GM12878 (cell line): ENCODE data around the gene TMPRSS6. TPM values are rescaled to one million over a fixed set of nuclear protein-coding genes. Genes with fewer than 3 reads are reported as not detected.

Experiments used
- ATAC-seq: fragments of 200-7000 bp; cut with Tn5 transposase; 3 replicates; pipeline ENCODE4 v1.9.1; 2020; ENCODE audit warnings: mild to moderate bottlenecking, moderate library complexity
- BruUV-seq: library from RNA; stranded (reverse); fragments of 400-500 nt; replicated peaks from 2 replicates; lab custom pipeline; 2021; lab: Mats Ljungman, UMichigan
- CTCF ChIA-PET: fragments of 300-600 bp; sonication (Branson Sonifier 250); formaldehyde crosslinking; extraction: SDS; loops from one replicate; lab custom pipeline; 2021; ENCODE audit warnings: inconsistent platforms; lab: Yijun Ruan, JAX
- POLR2A ChIA-PET: fragments of 350-600 bp; formaldehyde crosslinking; extraction: SDS; loops from one replicate; lab custom pipeline; 2021; ENCODE audit warnings: inconsistent platforms; lab: Charles Lee
- RAD21 ChIA-PET: fragments of 300-600 bp; sonication (Branson Sonifier 250); formaldehyde crosslinking; loops from one replicate; lab custom pipeline; 2023; ENCODE audit warnings: antibody characterized with exemption; ENCODE audit not compliant: unreplicated experiment; lab: Charles Lee
- SMC1A ChIA-PET: fragments of 300-600 bp; sonication (Branson Sonifier 250); formaldehyde crosslinking; loops from one replicate; lab custom pipeline; 2023; ENCODE audit not compliant: unreplicated experiment, uncharacterized antibody; lab: Charles Lee
- DNase-seq: peaks from one replicate; pipeline ENCODE4 v3.0.0-alpha.2; 2011; ENCODE audit warnings: low read depth, low spot score
- FAIRE-seq: peaks from 3 replicates; lab custom pipeline; 2011; peaks lifted over from hg19 to GRCh38; lab: Jason Lieb, UNC
- H2AFZ ChIP-seq: 2 replicates; pipeline ENCODE4 v1.6.0; 2011; ENCODE audit warnings: low read depth, low read length, control low read depth; ENCODE audit not compliant: control insufficient read depth
- H3K27ac ChIP-seq: 2 replicates; pipeline ENCODE4 v1.5.1; 2011; ENCODE audit warnings: control low read depth; ENCODE audit not compliant: control insufficient read depth, insufficient read depth
- H3K27me3 ChIP-seq, 2 experiments: replicated peaks in 1 of 2; 2 replicates each; pipeline versions ENCODE4 v1.6.0 to v1.6.1; 2011; ENCODE audit warnings: low read length in 1 of 2; ENCODE audit not compliant: control insufficient read depth in 2 of 2, insufficient read depth in 2 of 2
- H3K36me3 ChIP-seq, 2 experiments: 2 replicates each; pipeline ENCODE4 v1.5.1; 2011; ENCODE audit warnings: low read length in 1 of 2; ENCODE audit not compliant: control insufficient read depth in 2 of 2, insufficient read depth in 2 of 2
- H3K4me1 ChIP-seq: 2 replicates; pipeline ENCODE4 v1.6.1; 2011; ENCODE audit warnings: mild to moderate bottlenecking, low read length, moderate library complexity, mixed read lengths; ENCODE audit not compliant: control insufficient read depth, insufficient read depth
- H3K4me2 ChIP-seq: 2 replicates; pipeline ENCODE4 v1.6.0; 2011; ENCODE audit warnings: control low read depth; ENCODE audit not compliant: control insufficient read depth, insufficient read depth
- H3K4me3 ChIP-seq: fragments of 200-600 bp; sonication (generic); 2 replicates; pipeline ENCODE4 v1.5.1; 2016
- H3K79me2 ChIP-seq: 2 replicates; pipeline ENCODE4 v1.6.0; 2011; ENCODE audit warnings: low read length; ENCODE audit not compliant: control insufficient read depth, insufficient read depth
- H3K9ac ChIP-seq: 2 replicates; pipeline ENCODE4 v1.8.0; 2011; ENCODE audit warnings: low read length, control low read depth, mixed read lengths; ENCODE audit not compliant: control insufficient read depth, insufficient read depth
- H3K9me3 ChIP-seq: replicated peaks from 3 replicates; pipeline ENCODE4 v1.5.1; 2011; ENCODE audit warnings: mild to moderate bottlenecking, low read length; ENCODE audit not compliant: control insufficient read depth, insufficient read depth
- H4K20me1 ChIP-seq: 2 replicates; pipeline ENCODE4 v1.6.0; 2011; ENCODE audit not compliant: control insufficient read depth, insufficient read depth
- ATF7 ChIP-seq: fragments of 450-650 bp; IDR thresholded peaks from 2 replicates; pipeline ENCODE4 v1.6.1; 2016; ENCODE audit warnings: low read depth, mild to moderate bottlenecking
- BACH1 ChIP-seq: fragments of 450-650 bp; IDR thresholded peaks from 2 replicates; pipeline ENCODE4 v1.6.1; 2017; ENCODE audit warnings: mild to moderate bottlenecking, borderline replicate concordance
- GATAD2B ChIP-seq: fragments of 450-650 bp; conservative IDR thresholded peaks from 2 replicates; pipeline ENCODE4 v1.6.1; 2017; ENCODE audit warnings: low read depth, mild to moderate bottlenecking, moderate library complexity
- MYB ChIP-seq: fragments of 150-350 bp; IDR thresholded peaks from 2 replicates; pipeline ENCODE4 v1.6.1; 2014; ENCODE audit warnings: mild to moderate bottlenecking, low read depth, low read length, borderline replicate concordance
- NR2C2 ChIP-seq: IDR thresholded peaks from 2 replicates; pipeline ENCODE4 v1.6.1; 2011; ENCODE audit warnings: borderline replicate concordance, low read depth; ENCODE audit not compliant: control insufficient read depth, insufficient read length
- SMAD5 ChIP-seq: IDR thresholded peaks from 2 replicates; pipeline ENCODE4 v1.6.1; 2016; ENCODE audit warnings: antibody characterized with exemption, low read depth
- SMC3 ChIP-seq: IDR thresholded peaks from 2 replicates; pipeline ENCODE4 v1.6.1; 2011; ENCODE audit warnings: low read length, improper control_type of control experiment, borderline replicate concordance
- SUPT20H ChIP-seq: IDR thresholded peaks from 2 replicates; pipeline ENCODE4 v1.6.1; 2011; ENCODE audit warnings: low read depth, mild to moderate bottlenecking, low read length, moderate library complexity, borderline replicate concordance; ENCODE audit not compliant: control insufficient read depth
- YBX1 ChIP-seq: fragments of 450-650 bp; IDR thresholded peaks from 2 replicates; pipeline ENCODE4 v1.6.1; 2016; ENCODE audit warnings: antibody characterized with exemption
- WGBS: methylation state at CpG from one replicate; pipeline ENCODE4 v1.1.6; 2016; ENCODE audit warnings: low lambda C conversion rate; ENCODE audit not compliant: insufficient replicate concordance, insufficient coverage; ENCODE audit errors: missing lambda C conversion rate; 5-methylcytosine and 5-hydroxymethylcytosine counted together
- in situ Hi-C: fragments of 300-500 bp; cut with MboI; formaldehyde crosslinking; loops from 9 replicates; pipeline ENCODE4 v1.14.3; 2018; ENCODE audit warnings: mixed read lengths
- intact Hi-C: fragments of 100-400 bp; cut with micrococcal nuclease; formaldehyde crosslinking; loops from one replicate; pipeline ENCODE4 v1.14.2; 2022; ENCODE audit not compliant: unreplicated experiment
- polyA plus RNA-seq, 11 experiments: library from polyadenylated mRNA; depleted of rRNA in 4 of 11; unstranded in 6 of 11; stranded (reverse) in 5 of 11; fragments of >200 nt; fragmentation: Nextera tagmentation in 4 of 11; fragmentation: Illumina TruSeq in 1 of 11; extraction: Ambion mirVana in 4 of 11; extraction: Trizol in 1 of 11; gene quantifications; 1 replicate in 1 of 11; 2 replicates in 10 of 11; pipeline versions ENCODE4 v1.2.1 to v1.2.3, GENCODE V29; 2011 to 2016; ENCODE audit warnings: inconsistent platforms in 2 of 11, missing spikeins in 2 of 11, low read depth in 1 of 11
- total RNA-seq, 4 experiments: library from RNA; depleted of rRNA in 3 of 4; stranded (reverse); fragments of >200 nt in 3 of 4; fragmentation: Illumina TruSeq in 1 of 4; extraction: Trizol in 1 of 4; gene quantifications; 2 replicates each; pipeline versions ENCODE4 v1.2.1 to v1.2.3, GENCODE V29; 2013 to 2021
- TF ChIP-seq, protein P1 (sequence below): IDR thresholded peaks from 2 replicates; pipeline ENCODE4 v1.6.1; 2011; ENCODE audit warnings: mild to moderate bottlenecking, low read depth, low read length, moderate library complexity; ENCODE audit not compliant: insufficient replicate concordance
- TF ChIP-seq, protein P2 (sequence below): fragments of 450-650 bp; IDR thresholded peaks from 2 replicates; pipeline ENCODE4 v1.6.1; 2017; ENCODE audit warnings: mild to moderate bottlenecking, moderate library complexity
- TF ChIP-seq, protein P3 (sequence below): fragments of 150-350 bp; IDR thresholded peaks from 2 replicates; pipeline ENCODE4 v1.6.1; 2016; ENCODE audit warnings: low read depth, low read length

TMPRSS6 gene
- total and polyA plus RNA-seq, 10 of the 15 experiments (the other 5 are each of a cell fraction or from before 2014, with no cell fraction given), result 0.06 to 0.69 (median 0.19) TPM; not detected in 6

DNA sequence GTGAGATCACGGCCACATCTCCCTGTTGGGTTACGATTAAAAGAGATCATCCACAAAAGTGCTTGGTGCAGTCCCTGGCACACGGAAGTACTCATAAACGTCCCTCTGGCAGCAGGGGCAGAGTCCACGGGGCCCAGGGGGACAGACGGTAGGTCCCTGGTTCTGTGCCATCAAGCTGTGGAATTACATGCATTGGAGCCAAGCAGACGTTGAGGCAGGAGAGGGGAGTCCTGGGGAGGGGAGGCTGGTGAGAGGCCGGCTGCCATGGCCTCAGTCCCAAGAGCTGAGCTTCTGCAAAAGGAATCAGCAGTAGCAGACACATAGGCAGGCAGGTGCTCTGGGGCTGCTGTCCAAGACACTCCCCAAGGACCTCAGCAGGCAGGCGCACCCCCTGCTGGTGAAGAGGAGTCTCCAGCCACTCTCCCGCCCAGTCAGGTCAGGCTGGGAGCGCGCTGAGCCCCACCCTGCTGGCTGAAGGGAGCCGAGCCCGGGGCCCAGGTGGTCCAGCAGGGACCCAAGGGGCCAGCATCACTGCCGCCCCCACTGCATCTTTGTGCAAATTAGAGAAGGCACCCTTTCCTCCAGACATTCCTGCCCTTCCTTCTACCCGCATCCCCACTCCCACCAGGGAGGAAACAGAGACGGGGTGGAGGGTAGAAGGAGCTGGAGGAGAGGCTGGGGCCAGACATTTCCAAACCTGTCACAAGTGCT is 65.5 kb downstream of the TMPRSS6 start (continued):
- no peak for TF ChIP-seq SMAD5
- TF ChIP-seq MYB, result no peak
- no peak for TF ChIP-seq NR2C2
- TF ChIP-seq ATF7, result no peak
- TF ChIP-seq YBX1, result no peak
- TF ChIP-seq, protein P1, sequence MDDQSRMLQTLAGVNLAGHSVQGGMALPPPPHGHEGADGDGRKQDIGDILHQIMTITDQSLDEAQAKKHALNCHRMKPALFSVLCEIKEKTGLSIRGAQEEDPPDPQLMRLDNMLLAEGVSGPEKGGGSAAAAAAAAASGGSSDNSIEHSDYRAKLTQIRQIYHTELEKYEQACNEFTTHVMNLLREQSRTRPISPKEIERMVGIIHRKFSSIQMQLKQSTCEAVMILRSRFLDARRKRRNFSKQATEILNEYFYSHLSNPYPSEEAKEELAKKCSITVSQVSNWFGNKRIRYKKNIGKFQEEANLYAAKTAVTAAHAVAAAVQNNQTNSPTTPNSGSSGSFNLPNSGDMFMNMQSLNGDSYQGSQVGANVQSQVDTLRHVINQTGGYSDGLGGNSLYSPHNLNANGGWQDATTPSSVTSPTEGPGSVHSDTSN, result no peak
- TF ChIP-seq BACH1, result no peak
- no peak for TF ChIP-seq SUPT20H
- peak; percentile 76 for TF ChIP-seq SMC3

DNA sequence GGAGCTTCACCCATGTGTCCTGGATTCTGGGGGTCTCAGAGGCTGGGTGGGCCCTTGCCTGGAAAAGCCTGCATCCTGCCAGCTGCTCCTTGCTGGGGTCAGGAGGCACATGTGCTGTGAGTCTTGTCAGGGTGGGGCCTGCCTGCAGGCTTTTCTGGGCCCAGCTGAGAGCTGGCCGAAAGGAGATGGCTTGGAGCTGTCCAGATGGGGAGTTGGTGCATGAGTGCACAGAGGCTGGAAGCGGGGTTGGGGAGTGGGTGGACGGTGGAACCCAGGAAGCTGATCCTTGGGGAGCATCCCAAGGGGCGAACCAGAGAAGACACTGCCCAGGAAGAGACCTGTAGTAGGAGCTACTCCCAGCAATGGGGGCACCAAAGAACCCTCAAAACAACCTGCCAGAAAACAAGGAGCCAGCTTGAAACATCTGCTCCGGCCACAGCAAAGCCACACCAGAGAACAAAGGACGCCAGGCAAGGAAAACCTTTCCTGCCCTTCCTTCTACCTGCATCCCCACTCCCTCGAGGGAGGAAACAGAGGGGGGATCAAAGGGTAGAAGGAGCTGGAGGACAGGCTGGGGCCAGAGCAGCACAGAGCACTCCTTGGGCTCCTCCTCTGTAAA is 66.2 kb downstream of the TMPRSS6 start:
- FAIRE-seq (no peak), DNase-seq (no peak), ATAC-seq (no peak)
- CTCF ChIA-PET, result interaction anchor here (0.9 to 4.6 kb wide), 31 partner anchors 10 to 496 kb away, joined by 3 to 39 read pairs (median 5); partner anchors contain the start of genes IFT27, MPST and TST
- no peak overlapping the region for H3K4me2 ChIP-seq
- intact Hi-C loops, result loop anchor here (10.0 kb wide), 1 partner anchor 189 kb away; no protein-coding TSS in a partner anchor
- no peaks in the 10 kb centered on the region for H3K79me2 ChIP-seq
- RAD21 ChIA-PET, result interaction anchor here (1.4 to 2.8 kb wide), 5 partner anchors 63 to 261 kb away, joined by 3 to 21 read pairs (median 9); no protein-coding TSS in a partner anchor
- WGBS, result 24% methylated on average over 7 of the region's 7 CpGs
- H3K9me3 ChIP-seq, result no peaks in the 10 kb centered on the region
- H3K36me3 ChIP-seq, result no peaks in the 10 kb centered on the region
- no peak overlapping the region for H2AFZ ChIP-seq
- SMC1A ChIA-PET, result interaction anchor here (1.0 to 2.4 kb wide), 6 partner anchors 15 to 263 kb away, joined by 3 to 11 read pairs (median 4); no protein-coding TSS in a partner anchor
- peaks cover 0 to 2% of the 10 kb centered on the region in 2 experiments; a peak in 1 of 4 replicates for H3K27me3 ChIP-seq
- POLR2A ChIA-PET, result no interaction called here
- H3K9ac ChIP-seq, result no peak overlapping the region
- H3K27ac ChIP-seq, result no peak overlapping the region
- peaks cover 10% of the 10 kb centered on the region for H3K4me1 ChIP-seq
- in situ Hi-C loops, result no loop called here
- no peak overlapping the region for H3K4me3 ChIP-seq
- no TSS peak for BruUV-seq
- no peaks in the 10 kb centered on the region for H4K20me1 ChIP-seq
- TF ChIP-seq, protein P2, sequence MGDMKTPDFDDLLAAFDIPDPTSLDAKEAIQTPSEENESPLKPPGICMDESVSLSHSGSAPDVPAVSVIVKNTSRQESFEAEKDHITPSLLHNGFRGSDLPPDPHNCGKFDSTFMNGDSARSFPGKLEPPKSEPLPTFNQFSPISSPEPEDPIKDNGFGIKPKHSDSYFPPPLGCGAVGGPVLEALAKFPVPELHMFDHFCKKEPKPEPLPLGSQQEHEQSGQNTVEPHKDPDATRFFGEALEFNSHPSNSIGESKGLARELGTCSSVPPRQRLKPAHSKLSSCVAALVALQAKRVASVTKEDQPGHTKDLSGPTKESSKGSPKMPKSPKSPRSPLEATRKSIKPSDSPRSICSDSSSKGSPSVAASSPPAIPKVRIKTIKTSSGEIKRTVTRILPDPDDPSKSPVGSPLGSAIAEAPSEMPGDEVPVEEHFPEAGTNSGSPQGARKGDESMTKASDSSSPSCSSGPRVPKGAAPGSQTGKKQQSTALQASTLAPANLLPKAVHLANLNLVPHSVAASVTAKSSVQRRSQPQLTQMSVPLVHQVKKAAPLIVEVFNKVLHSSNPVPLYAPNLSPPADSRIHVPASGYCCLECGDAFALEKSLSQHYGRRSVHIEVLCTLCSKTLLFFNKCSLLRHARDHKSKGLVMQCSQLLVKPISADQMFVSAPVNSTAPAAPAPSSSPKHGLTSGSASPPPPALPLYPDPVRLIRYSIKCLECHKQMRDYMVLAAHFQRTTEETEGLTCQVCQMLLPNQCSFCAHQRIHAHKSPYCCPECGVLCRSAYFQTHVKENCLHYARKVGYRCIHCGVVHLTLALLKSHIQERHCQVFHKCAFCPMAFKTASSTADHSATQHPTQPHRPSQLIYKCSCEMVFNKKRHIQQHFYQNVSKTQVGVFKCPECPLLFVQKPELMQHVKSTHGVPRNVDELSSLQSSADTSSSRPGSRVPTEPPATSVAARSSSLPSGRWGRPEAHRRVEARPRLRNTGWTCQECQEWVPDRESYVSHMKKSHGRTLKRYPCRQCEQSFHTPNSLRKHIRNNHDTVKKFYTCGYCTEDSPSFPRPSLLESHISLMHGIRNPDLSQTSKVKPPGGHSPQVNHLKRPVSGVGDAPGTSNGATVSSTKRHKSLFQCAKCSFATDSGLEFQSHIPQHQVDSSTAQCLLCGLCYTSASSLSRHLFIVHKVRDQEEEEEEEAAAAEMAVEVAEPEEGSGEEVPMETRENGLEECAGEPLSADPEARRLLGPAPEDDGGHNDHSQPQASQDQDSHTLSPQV, result no peak
- TF ChIP-seq GATAD2B (no peak), YBX1 (no peak)
- TF ChIP-seq, protein P3, sequence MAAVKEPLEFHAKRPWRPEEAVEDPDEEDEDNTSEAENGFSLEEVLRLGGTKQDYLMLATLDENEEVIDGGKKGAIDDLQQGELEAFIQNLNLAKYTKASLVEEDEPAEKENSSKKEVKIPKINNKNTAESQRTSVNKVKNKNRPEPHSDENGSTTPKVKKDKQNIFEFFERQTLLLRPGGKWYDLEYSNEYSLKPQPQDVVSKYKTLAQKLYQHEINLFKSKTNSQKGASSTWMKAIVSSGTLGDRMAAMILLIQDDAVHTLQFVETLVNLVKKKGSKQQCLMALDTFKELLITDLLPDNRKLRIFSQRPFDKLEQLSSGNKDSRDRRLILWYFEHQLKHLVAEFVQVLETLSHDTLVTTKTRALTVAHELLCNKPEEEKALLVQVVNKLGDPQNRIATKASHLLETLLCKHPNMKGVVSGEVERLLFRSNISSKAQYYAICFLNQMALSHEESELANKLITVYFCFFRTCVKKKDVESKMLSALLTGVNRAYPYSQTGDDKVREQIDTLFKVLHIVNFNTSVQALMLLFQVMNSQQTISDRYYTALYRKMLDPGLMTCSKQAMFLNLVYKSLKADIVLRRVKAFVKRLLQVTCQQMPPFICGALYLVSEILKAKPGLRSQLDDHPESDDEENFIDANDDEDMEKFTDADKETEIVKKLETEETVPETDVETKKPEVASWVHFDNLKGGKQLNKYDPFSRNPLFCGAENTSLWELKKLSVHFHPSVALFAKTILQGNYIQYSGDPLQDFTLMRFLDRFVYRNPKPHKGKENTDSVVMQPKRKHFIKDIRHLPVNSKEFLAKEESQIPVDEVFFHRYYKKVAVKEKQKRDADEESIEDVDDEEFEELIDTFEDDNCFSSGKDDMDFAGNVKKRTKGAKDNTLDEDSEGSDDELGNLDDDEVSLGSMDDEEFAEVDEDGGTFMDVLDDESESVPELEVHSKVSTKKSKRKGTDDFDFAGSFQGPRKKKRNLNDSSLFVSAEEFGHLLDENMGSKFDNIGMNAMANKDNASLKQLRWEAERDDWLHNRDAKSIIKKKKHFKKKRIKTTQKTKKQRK, result no peak
